Measurements from ENCODE around the gene IL5RA. TPM values are rescaled to one million over a fixed set of nuclear protein-coding genes. Genes with fewer than 3 reads are reported as not detected.

Gene IL5RA
- total RNA-seq, 1 experiment from 2014 or later, result not detected

- intact Hi-C loops (cut with micrococcal nuclease), result no loop called here
- Histone ChIP-seq H3K27me3 (ENCODE audit: insufficient read depth, low read length) (peaks cover 6% of the 10 kb centered on the region; the same call in 1 of the 2 replicates), H3K27ac (ENCODE audit: low read depth, low read length) (no peak overlapping the region), H3K36me3 (ENCODE audit: control insufficient read depth in 1 of 2, insufficient read depth in 2 of 2, low read length in 2 of 2) (no peaks in the 10 kb centered on the region), H3K9me3 (ENCODE audit: control insufficient read depth in 1 of 2, insufficient read depth in 1 of 2, low read depth in 1 of 2, low read length in 2 of 2) (no peaks in the 10 kb centered on the region), H3K4me1 (ENCODE audit: control insufficient read depth in 1 of 2, insufficient read depth in 2 of 2, low read length in 2 of 2) (no peaks in the 10 kb centered on the region), H3K79me2 (ENCODE audit: insufficient read depth, low read length) (no peaks in the 10 kb centered on the region), H3K4me3 (replicated peaks in 1 of 2; ENCODE audit: low read depth in 1 of 2, low read length in 2 of 2) (no peak overlapping the region), H3K4me2 (ENCODE audit: low read length) (no peak overlapping the region), H2AFZ (ENCODE audit: low read depth, low read length, poor library complexity, severe bottlenecking) (no peak overlapping the region), H3K9ac (ENCODE audit: low read length) (no peak overlapping the region), H3K9me2 (ENCODE audit: insufficient read depth) (no peaks in the 10 kb centered on the region), H4K20me1 (ENCODE audit: insufficient read depth) (no peaks in the 10 kb centered on the region)
- no peak for DNase-seq (ENCODE audit: low read depth, low spot score)
- no TSS peak for BruUV-seq (replicated peaks)
- no peak for ATAC-seq
- ChIA-PET RAD21 (ENCODE audit: low non-redundant PET in 1 of 2, low total read pairs in 2 of 2, uncharacterized antibody in 2 of 2, unreplicated experiment in 2 of 2) (no interaction called here), POLR2A (no interaction called here), CTCF (no interaction called here)
- TF ChIP-seq EGR1 (IDR thresholded peaks at IDR 0.05; ENCODE audit: low read depth) (no peak), ELF1 (IDR thresholded peaks at IDR 0.05; ENCODE audit: borderline replicate concordance, low read depth) (no peak), EZH2 (IDR thresholded peaks at IDR 0.05) (no peak), ZBTB33 (IDR thresholded peaks at IDR 0.05; ENCODE audit: extremely low read depth, insufficient replicate concordance, low read length) (no peak), CBX3 (IDR thresholded peaks at IDR 0.05; ENCODE audit: low read depth) (no peak), FOSL1 (IDR thresholded peaks at IDR 0.05; ENCODE audit: low read depth) (no peak)
Observed at GRCh38 chr3:3087279-3087678, 22.9 kb downstream of the IL5RA start.

GRCh38 chr3:3086239-3086638, 23.9 kb downstream of the IL5RA start:
- no peaks in the 10 kb centered on the region for H3K36me3 ChIP-seq (ENCODE audit: control insufficient read depth in 1 of 2, insufficient read depth in 2 of 2, low read length in 2 of 2)
- H3K27me3 ChIP-seq (ENCODE audit: insufficient read depth, low read length), result peaks cover 13% of the 10 kb centered on the region
- H3K79me2 ChIP-seq (ENCODE audit: insufficient read depth, low read length), result no peaks in the 10 kb centered on the region
- TF ChIP-seq ELF1 (IDR thresholded peaks at IDR 0.05; ENCODE audit: borderline replicate concordance, low read depth) (no peak), SRF (IDR thresholded peaks at IDR 0.05; ENCODE audit: low read depth) (no peak)
- no peaks in the 10 kb centered on the region for H4K20me1 ChIP-seq (ENCODE audit: insufficient read depth)
- ChIA-PET POLR2A (no interaction called here), CTCF (no interaction called here), RAD21 (ENCODE audit: low non-redundant PET in 1 of 2, low total read pairs in 2 of 2, uncharacterized antibody in 2 of 2, unreplicated experiment in 2 of 2) (no interaction called here)
- DNase-seq (ENCODE audit: low read depth, low spot score) (no peak), ATAC-seq (no peak)
- no peaks in the 10 kb centered on the region for H3K9me2 ChIP-seq (ENCODE audit: insufficient read depth)
- no peak overlapping the region for H3K4me2 ChIP-seq (ENCODE audit: low read length)
- BruUV-seq (replicated peaks), result no TSS peak
- intact Hi-C loops (cut with micrococcal nuclease), result no loop called here
- H3K9me3 ChIP-seq (ENCODE audit: control insufficient read depth in 1 of 2, insufficient read depth in 1 of 2, low read depth in 1 of 2, low read length in 2 of 2), result no peaks in the 10 kb centered on the region
- no peak overlapping the region for H3K9ac ChIP-seq (ENCODE audit: low read length)
- no peaks in the 10 kb centered on the region for H3K4me1 ChIP-seq (ENCODE audit: control insufficient read depth in 1 of 2, insufficient read depth in 2 of 2, low read length in 2 of 2)
- no peak overlapping the region for H3K4me3 ChIP-seq (replicated peaks in 1 of 2; ENCODE audit: low read depth in 1 of 2, low read length in 2 of 2)
- no peak overlapping the region for H3K27ac ChIP-seq (ENCODE audit: low read depth, low read length)
- H2AFZ ChIP-seq (ENCODE audit: low read depth, low read length, poor library complexity, severe bottlenecking), result no peak overlapping the region
